Ectodermal cell (in vitro differentiated cells): Measurements from ENCODE around the gene KRTAP4-16.
"Not testable (repeated sequence)": the region's sequence is repeated elsewhere in the genome, so short reads cannot be mapped to it uniquely, and the experiment has no call there.

Source experiments
- H3K27ac ChIP-seq: 2 replicates; pipeline ENCODE4 v1.7.0; 2013; ENCODE audit warnings: mild to moderate bottlenecking, low read depth, low read length; ENCODE audit not compliant: insufficient read depth, poor library complexity, severe bottlenecking
- H3K27me3 ChIP-seq: 2 replicates; pipeline ENCODE4 v1.7.0; 2013; ENCODE audit warnings: mild to moderate bottlenecking, low read length; ENCODE audit not compliant: insufficient read depth, control insufficient read depth, poor library complexity, severe bottlenecking
- H3K36me3 ChIP-seq: one replicate; pipeline ENCODE4 v1.7.0; 2013; ENCODE audit warnings: low read length; ENCODE audit not compliant: control insufficient read depth, insufficient read depth
- H3K4me1 ChIP-seq: one replicate; pipeline ENCODE4 v1.7.0; 2013; ENCODE audit warnings: low read length; ENCODE audit not compliant: control insufficient read depth, insufficient read depth
- H3K4me3 ChIP-seq: 2 replicates; pipeline ENCODE4 v1.7.0; 2013; ENCODE audit warnings: low read depth, low read length, control low read depth; ENCODE audit not compliant: insufficient read depth
- H3K9me3 ChIP-seq: 2 replicates; pipeline ENCODE4 v1.7.0; 2013; ENCODE audit warnings: mild to moderate bottlenecking, low read length, moderate library complexity; ENCODE audit not compliant: control insufficient read depth
- WGBS, 2 experiments: methylation state at CpG; one replicate each; pipeline ENCODE4 v1.1.7; 2013; ENCODE audit warnings: missing lambda C conversion rate in 2 of 2; 5-methylcytosine and 5-hydroxymethylcytosine counted together

The KRTAP4-16 gene

GRCh38 chr17:41059276-41060051 lies 42.5 kb downstream of the KRTAP4-16 start:
- not testable (repeated sequence) for H3K36me3 ChIP-seq, H3K4me1 ChIP-seq, H3K27ac ChIP-seq, H3K9me3 ChIP-seq, H3K4me3 ChIP-seq, H3K27me3 ChIP-seq
- 79 to 85% methylated on average over 10 to 11 of the region's 31 CpGs for WGBS, 2 experiments

- Histone ChIP-seq H3K4me3 (no peak overlapping the region), H3K36me3 (no peaks in the 10 kb centered on the region), H3K4me1 (no peaks in the 10 kb centered on the region), H3K27ac (no peak overlapping the region), H3K27me3 (no peaks in the 10 kb centered on the region), H3K9me3 (no peaks in the 10 kb centered on the region)
- WGBS, 2 experiments: 86 to 95% methylated on average over 2 to 5 of the region's 5 CpGs
Measured at GRCh38 chr17:41058741-41059140, 43.3 kb downstream of the KRTAP4-16 start.

DNA sequence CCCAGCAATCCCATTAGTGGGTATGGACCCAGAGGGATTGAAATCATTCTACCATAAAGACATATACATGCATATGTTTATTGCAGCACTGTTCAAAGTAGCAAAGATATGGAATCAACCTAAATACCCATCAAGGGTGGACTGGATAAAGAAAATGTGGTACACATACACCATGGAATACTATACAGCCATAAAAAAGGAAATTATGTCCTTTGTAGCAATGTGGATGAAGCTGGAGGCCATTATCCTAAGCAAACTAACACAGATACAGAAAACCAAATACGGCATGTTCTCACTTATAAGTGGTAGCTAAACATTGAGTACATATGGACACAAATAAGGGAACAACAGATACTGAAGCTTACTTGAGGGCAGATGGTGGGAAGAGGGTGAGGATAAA lies 44.5 kb downstream of the KRTAP4-16 start:
- Histone ChIP-seq H3K9me3 (no peaks in the 10 kb centered on the region), H3K27ac (no peak overlapping the region), H3K27me3 (no peaks in the 10 kb centered on the region), H3K4me1 (no peaks in the 10 kb centered on the region), H3K36me3 (no peaks in the 10 kb centered on the region), H3K4me3 (no peak overlapping the region)
- 100% methylated on average over 1 of the region's 1 CpG; no CpG with 5 or more reads in 1 of the 2 experiments for WGBS, 2 experiments

GRCh38 chr17:41055130-41055529 lies 46.9 kb downstream of the KRTAP4-16 start, which contains the start of gene KRTAP2-2:
KRTAP2-2 (minus strand) TSS chr17:41055230; CDS start chr17:41055211, 19 bp downstream.
- WGBS, 2 experiments: 83% methylated on average over 1 of the region's 6 CpGs; no CpG with 5 or more reads in 1 of the 2 experiments
- H3K4me3 ChIP-seq, H3K4me1 ChIP-seq, H3K36me3 ChIP-seq, H3K9me3 ChIP-seq, H3K27me3 ChIP-seq, H3K27ac ChIP-seq: not testable (repeated sequence)

DNA sequence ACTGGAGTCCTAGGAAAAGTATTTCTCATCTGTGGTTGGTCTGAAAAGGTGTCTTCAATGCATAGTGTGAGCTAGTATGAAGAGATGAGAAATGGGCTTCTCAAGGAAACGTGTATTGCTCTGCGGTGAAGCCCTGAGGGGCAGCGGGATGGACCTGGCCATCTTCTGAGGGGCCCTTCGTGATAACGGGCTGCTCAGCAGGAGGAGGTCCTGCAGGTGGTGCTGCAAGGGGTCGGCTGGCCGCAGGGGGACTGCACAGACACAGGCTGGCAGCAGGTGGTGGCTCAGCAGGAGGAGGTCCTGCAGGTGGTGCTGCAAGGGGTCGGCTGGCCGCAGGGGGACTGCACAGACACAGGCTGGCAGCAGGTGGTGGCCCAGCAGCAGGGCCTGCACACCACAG lies 47.5 kb downstream of the KRTAP4-16 start:
- not testable (repeated sequence) for H3K4me3 ChIP-seq, H3K27me3 ChIP-seq, H3K36me3 ChIP-seq, H3K4me1 ChIP-seq, H3K27ac ChIP-seq, H3K9me3 ChIP-seq
- WGBS, 2 experiments: 92 to 95% methylated on average over 7 to 9 of the region's 9 CpGs

DNA sequence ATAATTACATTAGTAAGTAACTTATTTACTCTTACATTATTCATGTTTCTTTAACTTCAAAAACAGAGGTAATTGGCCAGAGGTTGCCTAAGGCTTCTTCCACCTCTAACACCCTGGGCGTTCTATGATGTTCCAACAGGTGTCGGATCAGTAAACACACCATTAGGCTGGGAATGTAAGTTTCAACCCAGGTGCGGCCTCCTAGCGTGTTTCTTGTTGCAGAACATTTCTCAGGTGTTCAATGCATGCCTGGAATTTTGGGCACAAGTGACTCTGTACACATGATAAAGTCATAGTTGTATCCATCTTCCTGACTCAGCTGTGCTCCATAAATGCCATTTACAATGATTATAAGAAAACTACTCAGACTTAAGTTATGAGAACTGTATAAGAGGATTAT lies 48.0 kb downstream of the KRTAP4-16 start:
- Histone ChIP-seq H3K4me1 (no peaks in the 10 kb centered on the region), H3K4me3 (no peak overlapping the region), H3K9me3 (no peaks in the 10 kb centered on the region), H3K27ac (no peak overlapping the region), H3K36me3 (no peaks in the 10 kb centered on the region), H3K27me3 (no peaks in the 10 kb centered on the region)
- 95% methylated on average over 4 of the region's 4 CpGs for WGBS, 2 experiments

GRCh38 chr17:41052566-41052965 lies 49.4 kb downstream of the KRTAP4-16 start:
- Histone ChIP-seq H3K4me3 (no peak overlapping the region), H3K27ac (no peak overlapping the region), H3K36me3 (no peaks in the 10 kb centered on the region), H3K9me3 (no peaks in the 10 kb centered on the region), H3K27me3 (no peaks in the 10 kb centered on the region), H3K4me1 (no peaks in the 10 kb centered on the region)
